Measurements from ENCODE around the gene CCDC28B.

Gene CCDC28B

GRCh38 chr1:32241001-32241763 lies 40.8 kb downstream of the CCDC28B start:
- DNase-seq (ENCODE audit: extremely low spot score) = no peak
- TF ChIP-seq NFRKB (IDR thresholded peaks at IDR 0.05) (no peak), HDGF (IDR thresholded peaks at IDR 0.05; ENCODE audit: borderline replicate concordance) (no peak), BHLHE40 (IDR thresholded peaks at IDR 0.05; ENCODE audit: borderline replicate concordance) (no peak), CTBP1 (IDR thresholded peaks at IDR 0.05; ENCODE audit: borderline replicate concordance) (no peak), ELF4 (IDR thresholded peaks at IDR 0.05) (no peak), TARDBP (IDR thresholded peaks at IDR 0.05) (no peak), PKNOX1 (IDR thresholded peaks at IDR 0.05) (no peak), SP1 (IDR thresholded peaks at IDR 0.05) (no peak), FOXM1 (IDR thresholded peaks at IDR 0.05; ENCODE audit: borderline replicate concordance) (no peak), LEF1 (IDR thresholded peaks at IDR 0.05; ENCODE audit: borderline replicate concordance) (no peak), FOXA1 (IDR thresholded peaks at IDR 0.05) (no peak), SUZ12 (IDR thresholded peaks at IDR 0.05) (no peak)
- POLR2A ChIA-PET = no interaction called here
- CTCF ChIA-PET = interaction anchor here (1.8 kb wide), 1 partner anchor 26 kb away, joined by 6 read pairs; no protein-coding TSS in a partner anchor

DNA sequence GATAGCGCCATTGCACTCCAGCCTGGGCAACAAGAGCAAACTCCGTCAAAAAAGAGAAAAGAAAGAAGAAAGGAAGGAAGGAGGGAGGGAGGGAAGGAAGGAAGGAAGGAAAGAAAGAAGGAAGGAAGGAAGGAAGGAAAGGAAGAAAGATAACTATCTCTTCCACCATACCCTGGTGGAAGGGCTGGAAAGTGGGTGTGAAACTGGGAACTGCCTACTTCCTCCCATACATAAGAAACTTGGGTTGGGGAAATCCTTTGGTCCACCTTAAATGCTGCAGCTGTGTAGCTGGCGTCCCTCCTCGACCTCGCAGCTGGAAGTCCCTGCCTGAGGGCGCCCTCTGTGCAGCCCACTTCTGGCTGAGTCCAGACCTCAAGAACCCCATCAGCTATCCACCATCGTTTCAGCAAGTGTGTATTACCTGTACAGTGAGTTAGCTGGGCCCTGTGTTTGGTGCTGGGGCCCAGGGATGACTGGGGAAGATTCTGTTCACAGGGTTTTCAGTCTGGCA lies 42.0 kb downstream of the CCDC28B start:
- ChIA-PET POLR2A (no interaction called here), CTCF (interaction anchor here (1.8 kb wide), 1 partner anchor 27 kb away, joined by 6 read pairs; no protein-coding TSS in a partner anchor)
- TF ChIP-seq NFRKB (IDR thresholded peaks at IDR 0.05) (no peak), ELF4 (IDR thresholded peaks at IDR 0.05) (no peak), ZNF384 (IDR thresholded peaks at IDR 0.05) (no peak)
- no peak for DNase-seq (ENCODE audit: extremely low spot score)

- ChIA-PET POLR2A (interaction anchor here (0.8 kb wide), 1 partner anchor 30 kb away, joined by 3 read pairs; no protein-coding TSS in a partner anchor), CTCF (interaction anchor here (0.6 to 1.4 kb wide), 3 partner anchors 11 to 89 kb away, joined by 3 to 5 read pairs (median 4); no protein-coding TSS in a partner anchor)
- DNase-seq (ENCODE audit: extremely low spot score) = no peak
- TF ChIP-seq L3MBTL2 (conservative IDR thresholded peaks at IDR 0.05) (no peak), CTBP1 (IDR thresholded peaks at IDR 0.05; ENCODE audit: borderline replicate concordance) (no peak), FOXM1 (IDR thresholded peaks at IDR 0.05; ENCODE audit: borderline replicate concordance) (no peak), FOXA1 (IDR thresholded peaks at IDR 0.05) (no peak), NFRKB (IDR thresholded peaks at IDR 0.05) (no peak), SUZ12 (IDR thresholded peaks at IDR 0.05) (no peak), TARDBP (IDR thresholded peaks at IDR 0.05) (no peak)
Observed at GRCh38 chr1:32246888-32247273, 46.5 kb downstream of the CCDC28B start, which contains the start of gene FAM167B. FAM167B (plus strand) TSS chr1:32247222; CDS start chr1:32247422, 200 bp downstream.

DNA sequence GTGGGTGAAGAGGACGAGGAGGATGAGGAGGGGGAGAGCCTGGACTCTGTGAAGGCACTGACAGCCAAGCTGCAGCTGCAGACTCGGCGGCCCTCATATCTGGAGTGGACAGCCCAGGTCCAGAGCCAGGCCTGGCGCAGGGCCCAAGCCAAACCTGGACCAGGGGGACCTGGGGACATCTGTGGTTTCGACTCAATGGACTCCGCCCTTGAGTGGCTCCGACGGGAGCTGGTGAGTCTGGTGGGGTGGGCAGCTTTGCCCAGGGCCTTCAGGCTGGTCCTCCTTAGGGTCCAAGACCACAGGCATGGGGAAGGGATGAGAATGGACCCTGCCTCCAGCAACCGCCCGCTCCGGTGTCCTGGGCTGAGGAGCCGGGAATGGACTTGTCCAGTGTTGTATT lies 47.1 kb downstream of the CCDC28B start:
- DNase-seq (ENCODE audit: extremely low spot score) = no peak
- TF ChIP-seq ELF4 (IDR thresholded peaks at IDR 0.05) = no peak
- TF ChIP-seq CTBP1 (IDR thresholded peaks at IDR 0.05; ENCODE audit: borderline replicate concordance) = no peak
- no peak for TF ChIP-seq NFRKB (IDR thresholded peaks at IDR 0.05)
- TF ChIP-seq PKNOX1 (IDR thresholded peaks at IDR 0.05) = no peak
- TF ChIP-seq ARNT (IDR thresholded peaks at IDR 0.05) = no peak
- no peak for TF ChIP-seq FOXA1 (IDR thresholded peaks at IDR 0.05)
- TF ChIP-seq BHLHE40 (IDR thresholded peaks at IDR 0.05; ENCODE audit: borderline replicate concordance) = no peak
- TF ChIP-seq FOXM1 (IDR thresholded peaks at IDR 0.05; ENCODE audit: borderline replicate concordance) = no peak
- no peak for TF ChIP-seq L3MBTL2 (conservative IDR thresholded peaks at IDR 0.05)
- ChIA-PET POLR2A (interaction anchor here (0.7 kb wide), 1 partner anchor 44 kb away, joined by 3 read pairs; the partner anchor contains the start of gene HDAC1), CTCF (interaction anchor here (0.6 to 1.1 kb wide), 3 partner anchors 11 to 31 kb away, joined by 3 to 5 read pairs (median 4); no protein-coding TSS in a partner anchor)

GRCh38 chr1:32247983-32248889 lies 47.8 kb downstream of the CCDC28B start:
- ChIA-PET CTCF (interaction anchor here (0.6 to 1.1 kb wide), 9 partner anchors 9 to 516 kb away, joined by 3 to 6 read pairs (median 4); partner anchors contain the start of gene DCDC2B), POLR2A (interaction anchor here (0.7 to 1.4 kb wide), 3 partner anchors 9 to 88 kb away, joined by 3 to 8 read pairs (median 7); partner anchors contain the start of genes HDAC1 and MARCKSL1)
- TF ChIP-seq L3MBTL2 (conservative IDR thresholded peaks at IDR 0.05) = no peak
- no peak for TF ChIP-seq SUZ12 (IDR thresholded peaks at IDR 0.05)
- no peak for TF ChIP-seq TARDBP (IDR thresholded peaks at IDR 0.05)
- TF ChIP-seq HDGF (IDR thresholded peaks at IDR 0.05; ENCODE audit: borderline replicate concordance) = no peak
- no peak for TF ChIP-seq BHLHE40 (IDR thresholded peaks at IDR 0.05; ENCODE audit: borderline replicate concordance)
- TF ChIP-seq NFRKB (IDR thresholded peaks at IDR 0.05) = no peak
- no peak for TF ChIP-seq LEF1 (IDR thresholded peaks at IDR 0.05; ENCODE audit: borderline replicate concordance)
- TF ChIP-seq PKNOX1 (IDR thresholded peaks at IDR 0.05) = no peak
- DNase-seq (ENCODE audit: extremely low spot score) = peak; percentile 99
